HEK293 (cell line): ENCODE results near the gene TNFRSF25.

Experiments used
- CTCF ChIP-seq: fragments of 450-650 bp; formaldehyde crosslinking; IDR thresholded peaks from 2 replicates; pipeline ENCODE4 v1.5.1; 2016; ENCODE audit warnings: missing biosample characterization, missing genetic modification characterization
- ZNF324 ChIP-seq: fragments of 450-650 bp; formaldehyde crosslinking; IDR thresholded peaks from 2 replicates; pipeline ENCODE4 v1.5.1; 2016; ENCODE audit warnings: missing biosample characterization, missing genetic modification characterization
- ZNF600 ChIP-seq: fragments of 450-650 bp; formaldehyde crosslinking; IDR thresholded peaks from 2 replicates; pipeline ENCODE4 v1.5.1; 2016; ENCODE audit warnings: missing biosample characterization, missing genetic modification characterization

- TF ChIP-seq ZNF324 (tag by site-specific recombination) = no peak
- no peak for TF ChIP-seq CTCF (tag by site-specific recombination)
- no peak for TF ChIP-seq ZNF600 (tag by site-specific recombination)
Measured at GRCh38 chr1:6471970-6472368, 6.0 kb upstream of the TNFRSF25 start.
